ENCODE data around the gene SH3BGRL.

Gene SH3BGRL

DNA sequence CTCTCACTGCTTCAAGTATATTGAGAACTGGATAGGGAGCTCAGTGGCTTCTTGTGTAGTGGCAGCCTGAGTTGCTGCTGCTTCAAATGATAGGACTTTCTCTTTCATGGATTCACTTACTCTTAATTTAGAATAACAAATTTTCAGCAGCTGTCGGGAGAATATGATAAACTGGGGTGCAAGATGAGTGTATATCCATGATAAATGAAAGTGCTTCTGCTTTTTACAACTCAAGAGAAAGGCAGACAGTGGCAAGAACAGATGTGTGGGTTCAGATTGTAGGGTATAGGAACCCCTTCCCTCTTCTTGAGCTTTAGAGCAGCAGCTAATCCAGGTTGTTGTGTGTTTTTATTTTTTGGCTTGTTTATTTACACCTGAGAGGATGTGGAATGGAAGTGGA is 1.0 kb downstream of the SH3BGRL start:
- no peak overlapping the region for H3K27ac ChIP-seq
- no peak for TF ChIP-seq ZFX (IDR thresholded peaks at IDR 0.05; ENCODE audit: borderline replicate concordance)
- TF ChIP-seq, protein P1, sequence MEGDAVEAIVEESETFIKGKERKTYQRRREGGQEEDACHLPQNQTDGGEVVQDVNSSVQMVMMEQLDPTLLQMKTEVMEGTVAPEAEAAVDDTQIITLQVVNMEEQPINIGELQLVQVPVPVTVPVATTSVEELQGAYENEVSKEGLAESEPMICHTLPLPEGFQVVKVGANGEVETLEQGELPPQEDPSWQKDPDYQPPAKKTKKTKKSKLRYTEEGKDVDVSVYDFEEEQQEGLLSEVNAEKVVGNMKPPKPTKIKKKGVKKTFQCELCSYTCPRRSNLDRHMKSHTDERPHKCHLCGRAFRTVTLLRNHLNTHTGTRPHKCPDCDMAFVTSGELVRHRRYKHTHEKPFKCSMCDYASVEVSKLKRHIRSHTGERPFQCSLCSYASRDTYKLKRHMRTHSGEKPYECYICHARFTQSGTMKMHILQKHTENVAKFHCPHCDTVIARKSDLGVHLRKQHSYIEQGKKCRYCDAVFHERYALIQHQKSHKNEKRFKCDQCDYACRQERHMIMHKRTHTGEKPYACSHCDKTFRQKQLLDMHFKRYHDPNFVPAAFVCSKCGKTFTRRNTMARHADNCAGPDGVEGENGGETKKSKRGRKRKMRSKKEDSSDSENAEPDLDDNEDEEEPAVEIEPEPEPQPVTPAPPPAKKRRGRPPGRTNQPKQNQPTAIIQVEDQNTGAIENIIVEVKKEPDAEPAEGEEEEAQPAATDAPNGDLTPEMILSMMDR (IDR thresholded peaks at IDR 0.05), result no peak

DNA sequence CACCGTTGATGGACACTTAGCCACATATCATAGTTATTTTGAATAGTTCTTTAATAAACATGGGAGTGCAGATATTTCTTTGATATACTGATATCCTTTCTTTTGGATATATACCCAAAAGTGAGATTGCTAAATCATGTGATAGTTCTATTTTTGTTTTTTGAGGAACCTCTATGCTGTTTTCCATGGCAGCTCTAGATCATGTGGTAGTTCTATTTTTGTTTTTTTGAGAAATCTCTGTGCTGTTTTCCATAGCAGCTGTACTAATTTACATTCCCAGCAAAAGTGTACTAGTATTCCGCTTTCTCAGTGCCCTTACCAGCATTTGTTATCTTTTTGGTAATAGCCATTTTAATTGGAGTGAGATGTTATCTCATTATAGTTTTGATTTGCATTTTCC is 3.6 kb downstream of the SH3BGRL start:
- H3K27ac ChIP-seq, result no peak overlapping the region
- TF ChIP-seq, protein P1 (IDR thresholded peaks at IDR 0.05), result no peak
- no peak for TF ChIP-seq ZFX (IDR thresholded peaks at IDR 0.05; ENCODE audit: borderline replicate concordance)

DNA sequence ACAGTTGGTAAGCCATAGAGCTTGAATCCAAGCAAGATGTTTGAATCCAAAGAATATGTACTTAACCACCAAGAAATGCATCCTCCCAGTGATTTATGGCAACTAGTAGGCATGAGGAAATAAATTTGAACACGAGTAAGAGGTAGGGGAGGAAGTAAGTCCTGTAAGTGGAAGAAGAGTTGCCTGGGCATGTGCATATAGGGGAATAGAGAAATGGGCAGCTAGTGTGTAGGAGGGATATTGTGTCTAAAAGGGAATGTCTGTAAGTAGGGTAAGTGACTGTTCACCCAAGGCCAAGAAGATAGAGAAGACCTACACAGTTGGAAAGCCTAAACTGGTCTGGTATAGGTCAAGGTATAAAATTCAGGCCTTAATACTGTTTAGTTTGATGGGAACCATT is 4.6 kb downstream of the SH3BGRL start:
- H3K27ac ChIP-seq, result no peak overlapping the region
- no peak for TF ChIP-seq ZFX (IDR thresholded peaks at IDR 0.05; ENCODE audit: borderline replicate concordance)
- TF ChIP-seq, protein P1 (IDR thresholded peaks at IDR 0.05), result no peak

DNA sequence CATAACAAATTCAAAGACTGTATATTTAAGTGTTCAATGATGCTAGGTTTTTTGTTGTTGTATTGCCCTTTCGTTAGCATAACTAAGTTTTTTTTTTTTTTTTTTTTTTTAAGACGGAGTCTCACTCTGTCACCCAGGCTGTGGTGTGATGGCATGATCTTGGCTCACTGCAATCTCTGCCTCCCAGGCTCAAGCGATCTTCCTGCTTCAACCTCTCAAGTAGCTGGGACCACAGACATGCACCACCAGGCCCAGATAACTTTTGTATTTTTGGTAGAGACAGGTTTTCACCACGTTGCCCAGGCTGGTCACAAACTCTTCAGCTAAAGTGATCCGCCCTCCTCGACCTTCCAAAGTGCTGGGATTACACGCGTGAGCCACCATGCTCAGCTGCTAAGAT is 7.0 kb downstream of the SH3BGRL start:
- no peak overlapping the region for H3K27ac ChIP-seq
- no peak for TF ChIP-seq ZFX (IDR thresholded peaks at IDR 0.05; ENCODE audit: borderline replicate concordance)
- TF ChIP-seq, protein P1 (IDR thresholded peaks at IDR 0.05), result no peak

DNA sequence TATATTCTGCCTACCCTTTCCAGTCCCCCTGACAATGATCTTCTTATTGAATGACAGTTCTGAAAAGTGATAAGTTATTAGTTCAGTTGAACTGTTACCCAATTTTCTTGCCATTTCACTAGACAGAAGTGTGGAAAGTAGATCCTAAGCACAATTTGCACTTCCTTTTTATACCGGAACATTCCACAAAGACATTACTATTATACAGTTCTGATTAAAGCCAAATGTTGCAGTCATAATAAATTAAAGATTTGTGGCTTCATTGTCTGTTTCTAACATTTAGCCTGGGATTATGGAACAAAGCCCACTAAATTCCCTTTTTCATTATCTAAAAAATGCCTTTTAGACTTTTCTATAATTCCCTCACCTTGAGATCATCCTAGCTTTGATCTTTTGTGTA is 13.8 kb downstream of the SH3BGRL start:
- TF ChIP-seq, protein P1 (IDR thresholded peaks at IDR 0.05), result no peak
- H3K27ac ChIP-seq, result no peak overlapping the region

DNA sequence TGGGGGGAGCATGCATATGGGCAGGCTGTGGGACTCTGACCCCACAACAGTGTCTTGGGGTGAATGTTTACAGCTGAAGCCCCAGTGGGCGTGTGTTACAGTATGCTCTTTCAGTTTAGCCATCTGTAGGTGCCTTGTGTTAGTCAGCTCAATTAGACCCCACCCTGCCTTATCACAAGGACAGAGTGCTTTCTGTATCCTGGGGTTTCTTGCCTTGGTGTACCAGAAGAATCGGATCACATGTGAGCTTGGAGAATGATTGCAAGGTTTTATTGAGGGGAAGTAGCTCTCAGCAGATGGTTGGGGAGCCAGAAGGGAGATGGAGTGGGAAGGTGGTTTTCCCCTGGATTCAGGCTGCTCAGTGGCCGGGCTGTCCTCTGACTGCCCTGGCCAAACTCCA is 27.3 kb downstream of the SH3BGRL start:
- TF ChIP-seq, protein P1 (IDR thresholded peaks at IDR 0.05), result no peak
- no peak for TF ChIP-seq ZFX (IDR thresholded peaks at IDR 0.05; ENCODE audit: borderline replicate concordance)
- no peak overlapping the region for H3K27ac ChIP-seq

DNA sequence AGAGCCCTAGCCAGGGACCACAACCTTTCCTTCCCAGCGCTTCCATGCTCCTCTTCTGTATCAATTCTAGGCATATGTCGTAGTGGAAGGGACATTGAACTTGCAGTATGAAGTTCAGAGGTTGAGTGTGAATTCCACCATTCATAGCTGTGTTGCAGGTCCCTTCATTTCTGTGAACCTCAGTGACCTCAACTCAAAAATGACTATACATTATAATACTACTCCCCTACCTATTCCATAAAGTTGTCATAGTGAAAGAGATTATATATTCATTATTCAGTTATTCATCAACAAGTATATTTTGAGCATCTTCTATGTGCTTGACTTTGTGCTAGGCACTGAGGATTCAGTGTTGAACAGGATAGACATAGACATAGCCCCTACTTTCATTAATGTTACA is 28.0 kb downstream of the SH3BGRL start:
- TF ChIP-seq, protein P1 (IDR thresholded peaks at IDR 0.05), result no peak
- TF ChIP-seq ZFX (IDR thresholded peaks at IDR 0.05; ENCODE audit: borderline replicate concordance), result no peak
- H3K27ac ChIP-seq, result no peak overlapping the region

Data from 22Rv1 (cell line).